ENCODE data around the gene ABCF1. TPM values are rescaled to one million over a fixed set of nuclear protein-coding genes. Genes with fewer than 3 reads are reported as not detected.

ABCF1 gene
- total and polyA plus RNA-seq, 9 of the 15 experiments (the other 6 are each of a cell fraction or from before 2014, with no cell fraction given), result 41.6 to 193 (median 102) TPM

DNA sequence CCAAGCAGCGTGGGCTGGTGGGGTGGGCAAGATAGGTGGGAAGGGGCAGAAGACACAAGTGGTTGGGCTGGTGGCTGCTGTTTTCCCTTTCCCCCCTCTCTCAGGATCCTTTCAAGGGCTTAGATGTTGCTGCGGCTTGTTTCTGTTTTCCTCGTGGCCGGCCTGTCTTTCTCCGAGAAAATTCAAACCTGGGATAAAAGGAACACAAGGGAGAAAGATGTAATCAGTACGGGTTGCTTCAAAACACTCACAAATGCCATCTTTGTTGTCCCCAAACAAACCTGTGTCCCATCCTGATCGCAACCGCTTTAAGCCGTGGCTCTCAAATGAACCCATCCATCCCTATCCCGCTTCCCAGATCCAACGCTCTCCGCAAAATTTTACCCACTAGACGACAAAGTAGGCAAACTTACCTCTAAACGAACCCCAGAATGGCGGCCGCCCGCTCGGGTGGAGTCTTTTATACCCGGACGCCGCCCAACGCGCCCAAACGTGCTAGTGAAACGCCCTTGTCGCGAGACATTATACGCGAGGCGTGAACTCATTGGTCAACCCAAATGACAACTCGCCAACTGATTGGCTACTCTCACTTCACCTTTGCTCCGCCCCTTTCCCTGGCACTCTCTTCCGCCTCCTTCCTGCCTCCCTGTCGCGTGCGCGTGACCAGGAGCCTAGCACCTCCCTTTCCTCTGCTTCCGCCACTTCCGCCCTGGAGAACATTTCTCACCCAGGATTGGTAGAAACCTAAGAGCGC, 45.7 kb downstream of the ABCF1 start, which contains the start of gene PPP1R10 (continued):
- TF ChIP-seq MTA2 (IDR thresholded peaks at IDR 0.05; ENCODE audit: low read depth), result 0 out of 2 replicates have a peak, but pooled peaks have one; percentile 8
- TF ChIP-seq SMAD2 (IDR thresholded peaks at IDR 0.05; ENCODE audit: low read depth, low read length), result no peak
- TF ChIP-seq, protein P1, sequence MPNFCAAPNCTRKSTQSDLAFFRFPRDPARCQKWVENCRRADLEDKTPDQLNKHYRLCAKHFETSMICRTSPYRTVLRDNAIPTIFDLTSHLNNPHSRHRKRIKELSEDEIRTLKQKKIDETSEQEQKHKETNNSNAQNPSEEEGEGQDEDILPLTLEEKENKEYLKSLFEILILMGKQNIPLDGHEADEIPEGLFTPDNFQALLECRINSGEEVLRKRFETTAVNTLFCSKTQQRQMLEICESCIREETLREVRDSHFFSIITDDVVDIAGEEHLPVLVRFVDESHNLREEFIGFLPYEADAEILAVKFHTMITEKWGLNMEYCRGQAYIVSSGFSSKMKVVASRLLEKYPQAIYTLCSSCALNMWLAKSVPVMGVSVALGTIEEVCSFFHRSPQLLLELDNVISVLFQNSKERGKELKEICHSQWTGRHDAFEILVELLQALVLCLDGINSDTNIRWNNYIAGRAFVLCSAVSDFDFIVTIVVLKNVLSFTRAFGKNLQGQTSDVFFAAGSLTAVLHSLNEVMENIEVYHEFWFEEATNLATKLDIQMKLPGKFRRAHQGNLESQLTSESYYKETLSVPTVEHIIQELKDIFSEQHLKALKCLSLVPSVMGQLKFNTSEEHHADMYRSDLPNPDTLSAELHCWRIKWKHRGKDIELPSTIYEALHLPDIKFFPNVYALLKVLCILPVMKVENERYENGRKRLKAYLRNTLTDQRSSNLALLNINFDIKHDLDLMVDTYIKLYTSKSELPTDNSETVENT (CRISPR knock-in tag; IDR thresholded peaks at IDR 0.05), result peak; percentile 93
- no peak for TF ChIP-seq PHB2 (IDR thresholded peaks at IDR 0.05; ENCODE audit: low read depth)
- TF ChIP-seq PRPF4 (IDR thresholded peaks at IDR 0.05; ENCODE audit: insufficient read depth, low read depth, low read length, poor library complexity, severe bottlenecking), result peak; percentile 77
- TF ChIP-seq ETV6 (IDR thresholded peaks at IDR 0.05; ENCODE audit: borderline replicate concordance in 1 of 2, low read depth in 2 of 2, low read length in 1 of 2), result no peak; a peak in 1 of 4 replicates
- peak; percentile 54; the same call in 1 of the 2 replicates for TF ChIP-seq ETV6 (CRISPR knock-in tag; IDR thresholded peaks at IDR 0.05; ENCODE audit: borderline replicate concordance)
- TF ChIP-seq ZKSCAN3 (CRISPR knock-in tag; IDR thresholded peaks at IDR 0.05), result no peak
- no peak for TF ChIP-seq ZNF24 (IDR thresholded peaks at IDR 0.05)
- TF ChIP-seq, protein P2, sequence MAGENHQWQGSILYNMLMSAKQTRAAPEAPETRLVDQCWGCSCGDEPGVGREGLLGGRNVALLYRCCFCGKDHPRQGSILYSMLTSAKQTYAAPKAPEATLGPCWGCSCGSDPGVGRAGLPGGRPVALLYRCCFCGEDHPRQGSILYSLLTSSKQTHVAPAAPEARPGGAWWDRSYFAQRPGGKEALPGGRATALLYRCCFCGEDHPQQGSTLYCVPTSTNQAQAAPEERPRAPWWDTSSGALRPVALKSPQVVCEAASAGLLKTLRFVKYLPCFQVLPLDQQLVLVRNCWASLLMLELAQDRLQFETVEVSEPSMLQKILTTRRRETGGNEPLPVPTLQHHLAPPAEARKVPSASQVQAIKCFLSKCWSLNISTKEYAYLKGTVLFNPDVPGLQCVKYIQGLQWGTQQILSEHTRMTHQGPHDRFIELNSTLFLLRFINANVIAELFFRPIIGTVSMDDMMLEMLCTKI (IDR thresholded peaks at IDR 0.05; ENCODE audit: partially characterized antibody), result no peak
- TF ChIP-seq POU5F1 (IDR thresholded peaks at IDR 0.05; ENCODE audit: borderline replicate concordance, low read depth, low read length, partially characterized antibody), result peak; percentile 16
- no peak; the same call in none of the 2 replicates for TF ChIP-seq TAL1 (IDR thresholded peaks at IDR 0.05)
- peak; percentile 22 for TF ChIP-seq ZFP36 (IDR thresholded peaks at IDR 0.05; ENCODE audit: low read depth, low read length, partially characterized antibody)
- TF ChIP-seq CHD2 (IDR thresholded peaks at IDR 0.05; ENCODE audit: low read depth, low read length), result peak; percentile 98
- TF ChIP-seq NCOA4 (IDR thresholded peaks at IDR 0.05; ENCODE audit: partially characterized antibody), result peak; percentile 73
- TF ChIP-seq ZNF57 (CRISPR knock-in tag; IDR thresholded peaks at IDR 0.05), result peak; percentile 90
- peak; percentile 100 for TF ChIP-seq SMAD1 (IDR thresholded peaks at IDR 0.05; ENCODE audit: low read depth, low read length, partially characterized antibody)
- TF ChIP-seq ATF1 (CRISPR knock-in tag; IDR thresholded peaks at IDR 0.05), result no peak; the same call in 1 of the 2 replicates
- TF ChIP-seq ATF1 (tag; IDR thresholded peaks at IDR 0.05), result peak; percentile 98
- peak; percentile 91; the same call in 1 of the 2 replicates for TF ChIP-seq ZC3H4 (CRISPR knock-in tag; IDR thresholded peaks at IDR 0.05; ENCODE audit: borderline replicate concordance)
- TF ChIP-seq MIER1 (IDR thresholded peaks at IDR 0.05; ENCODE audit: low read depth), result no peak
- peak; percentile 75 for TF ChIP-seq ZSCAN29 (IDR thresholded peaks at IDR 0.05)
- no peak for TF ChIP-seq ZNF699 (CRISPR knock-in tag; IDR thresholded peaks at IDR 0.05; ENCODE audit: insufficient replicate concordance)
- TF ChIP-seq, protein P3, sequence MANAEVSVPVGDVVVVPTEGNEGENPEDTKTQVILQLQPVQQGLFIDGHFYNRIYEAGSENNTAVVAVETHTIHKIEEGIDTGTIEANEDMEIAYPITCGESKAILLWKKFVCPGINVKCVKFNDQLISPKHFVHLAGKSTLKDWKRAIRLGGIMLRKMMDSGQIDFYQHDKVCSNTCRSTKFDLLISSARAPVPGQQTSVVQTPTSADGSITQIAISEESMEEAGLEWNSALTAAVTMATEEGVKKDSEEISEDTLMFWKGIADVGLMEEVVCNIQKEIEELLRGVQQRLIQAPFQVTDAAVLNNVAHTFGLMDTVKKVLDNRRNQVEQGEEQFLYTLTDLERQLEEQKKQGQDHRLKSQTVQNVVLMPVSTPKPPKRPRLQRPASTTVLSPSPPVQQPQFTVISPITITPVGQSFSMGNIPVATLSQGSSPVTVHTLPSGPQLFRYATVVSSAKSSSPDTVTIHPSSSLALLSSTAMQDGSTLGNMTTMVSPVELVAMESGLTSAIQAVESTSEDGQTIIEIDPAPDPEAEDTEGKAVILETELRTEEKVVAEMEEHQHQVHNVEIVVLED (CRISPR knock-in tag; IDR thresholded peaks at IDR 0.05), result peak; percentile 68
- TF ChIP-seq RNF2 (IDR thresholded peaks at IDR 0.05), result peak; percentile 80; the same call in 1 of the 2 replicates
- TF ChIP-seq DNMT1 (IDR thresholded peaks at IDR 0.05), result peak; percentile 85; the same call in 1 of the 2 replicates
- TF ChIP-seq TRIM24 (IDR thresholded peaks at IDR 0.05), result peak; percentile 57 to 58; a peak in 1 of 4 replicates

Data from K562 (cell line).